Measurements from ENCODE around the gene PGR. TPM values are rescaled to one million over a fixed set of nuclear protein-coding genes. Genes with fewer than 3 reads are reported as not detected.
A peak's percentile ranks its signal among the peaks of the same experiment; 100 is the strongest.
"Not testable (repeated sequence)": the region's sequence is repeated elsewhere in the genome, so short reads cannot be mapped to it uniquely, and the experiment has no call there.

Gene PGR
- polyA plus RNA-seq, 1 donor, result 0.03 TPM

DNA sequence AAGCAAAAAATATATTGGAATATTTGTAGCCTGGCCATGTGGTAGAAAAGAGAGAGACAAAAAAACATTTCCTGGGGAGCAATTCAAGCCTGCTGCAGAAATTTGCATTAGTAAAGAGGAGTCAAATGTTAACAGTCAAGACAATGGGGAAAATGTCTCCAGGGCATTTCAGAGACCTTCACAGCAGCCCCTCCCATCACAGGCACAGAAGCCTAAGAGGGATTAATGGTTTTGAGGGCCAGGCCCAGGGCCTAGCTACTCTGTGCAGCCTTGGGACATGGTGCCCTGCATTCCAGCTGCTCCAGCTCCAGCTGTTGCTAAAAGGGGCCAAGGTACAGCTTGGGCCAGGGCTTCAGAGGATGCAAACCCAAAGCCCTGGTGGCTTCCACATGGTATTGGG lies 46.8 kb downstream of the PGR start:
- DNase-seq, result no peak

GRCh38 chr11:101063706-101064105 lies 65.9 kb downstream of the PGR start:
- no peak for DNase-seq

DNA sequence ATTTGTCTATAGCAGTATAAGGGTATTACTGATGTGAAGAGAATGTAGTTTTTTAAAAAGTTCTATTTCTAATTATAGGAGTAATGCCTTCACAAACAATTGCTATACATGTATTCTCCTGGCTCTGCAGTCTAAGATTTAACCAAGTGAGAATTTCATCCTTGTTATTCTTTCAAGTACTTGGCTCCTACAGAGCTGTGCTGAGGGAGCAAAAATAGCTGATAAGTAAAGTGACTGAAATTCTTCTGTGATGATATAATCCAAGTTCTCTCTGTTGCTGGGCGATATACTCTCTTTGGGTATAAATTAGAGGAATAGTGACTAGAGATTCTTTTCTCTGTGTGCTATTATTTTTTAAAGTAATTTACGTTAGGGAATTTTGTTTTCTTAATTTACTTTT lies 68.0 kb downstream of the PGR start:
- no peak for DNase-seq

DNA sequence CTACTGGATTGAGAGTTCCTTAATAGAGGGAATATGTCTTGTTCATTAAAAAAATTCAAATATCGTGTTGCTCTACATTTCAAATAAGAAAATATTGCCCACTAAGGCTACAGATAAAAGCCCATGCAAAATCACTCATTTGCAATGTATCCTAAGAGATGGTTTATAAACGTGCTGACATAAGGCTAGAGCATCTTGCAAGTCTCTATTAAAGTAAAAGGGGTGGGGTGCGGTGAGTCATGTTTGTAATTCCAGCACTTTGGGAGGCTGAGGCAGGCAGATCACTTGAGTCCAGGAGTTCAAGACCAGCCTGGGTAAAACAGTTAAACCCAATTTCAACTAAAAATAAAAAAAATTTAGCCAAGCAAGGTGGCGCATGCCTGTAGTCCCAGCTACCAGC lies 70.3 kb downstream of the PGR start:
- DNase-seq, result no peak

- no peak for DNase-seq
Measured at GRCh38 chr11:101053492-101053891, 76.1 kb downstream of the PGR start.

DNA sequence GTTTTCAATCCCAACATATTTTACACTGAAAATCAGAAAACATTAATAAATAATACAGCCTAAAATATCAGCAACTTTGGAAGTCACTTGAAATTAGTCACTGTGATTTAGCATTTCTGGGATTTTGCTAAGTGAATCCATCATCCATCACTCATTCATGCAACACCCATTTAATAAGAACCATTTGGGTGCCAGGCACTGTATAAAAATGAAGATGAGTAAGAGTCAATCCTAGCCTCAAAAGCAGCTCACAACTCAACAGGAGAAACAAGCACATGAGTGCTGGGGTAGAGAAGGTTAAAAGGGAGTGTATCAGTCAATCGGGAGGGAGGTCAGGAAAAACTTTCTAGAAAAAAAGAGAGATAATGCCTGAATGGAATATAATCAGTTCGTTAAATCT lies 77.9 kb downstream of the PGR start:
- DNase-seq, result no peak

DNA sequence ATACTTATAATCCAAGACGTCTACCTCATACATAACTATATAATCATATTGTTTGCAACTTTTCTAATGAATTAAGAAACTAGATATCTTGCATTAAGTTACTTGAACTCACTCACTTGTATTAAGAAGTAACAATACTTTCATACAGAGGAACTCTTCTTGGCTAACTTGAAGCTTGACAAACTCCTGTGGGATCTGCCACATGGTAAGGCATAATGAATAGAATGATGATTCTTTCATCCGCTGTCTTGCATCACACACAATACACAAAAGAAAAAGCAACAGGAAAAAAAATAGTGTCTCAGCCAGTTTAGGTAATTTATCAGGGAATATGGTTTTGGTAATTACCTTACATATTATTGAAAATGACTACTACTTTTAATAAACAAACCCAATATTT lies 79.8 kb downstream of the PGR start:
- DNase-seq, result no peak

DNA sequence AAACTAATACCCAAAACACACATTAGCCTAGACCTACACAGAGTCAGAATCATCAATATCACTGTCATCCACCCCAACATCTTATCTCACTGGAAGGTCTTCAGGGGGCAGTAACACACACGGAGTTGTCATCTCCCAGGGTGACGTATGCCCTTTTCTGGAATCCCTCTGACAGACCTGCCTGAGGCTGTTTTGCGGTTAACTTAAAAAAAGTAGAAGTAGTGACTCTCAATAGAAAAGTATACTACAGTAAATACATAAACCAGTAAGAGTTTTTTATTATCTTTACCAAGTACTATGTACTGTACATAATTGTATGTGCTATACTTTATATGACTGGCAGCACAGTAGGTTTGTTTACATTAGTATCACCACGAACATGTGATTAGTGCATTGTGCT lies 80.5 kb downstream of the PGR start:
- DNase-seq, result no peak

- no peak for DNase-seq
Measured at GRCh38 chr11:101048479-101048878, 81.1 kb downstream of the PGR start.

DNA sequence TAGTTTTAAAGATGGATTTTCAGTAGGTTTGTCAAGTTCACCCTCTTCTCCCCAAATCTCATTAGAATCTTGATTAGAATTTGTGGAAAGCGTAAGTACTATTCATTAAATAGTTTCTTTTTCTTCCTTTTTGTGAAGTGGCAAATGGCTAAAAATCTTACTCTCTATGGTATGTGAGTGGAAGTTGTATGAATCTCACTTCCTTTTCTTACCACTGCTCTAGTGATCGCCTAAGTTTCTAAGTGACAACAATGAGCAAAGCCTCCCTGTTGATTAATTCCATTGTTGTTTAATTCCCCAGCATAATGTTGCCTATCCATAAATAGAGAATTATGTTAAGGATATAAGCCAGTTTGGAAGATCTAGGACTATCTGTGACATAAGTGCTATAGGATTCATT lies 82.7 kb downstream of the PGR start:
- no peak for DNase-seq

- no peak for DNase-seq
Measured at GRCh38 chr11:101045415-101045814, 84.2 kb downstream of the PGR start.

DNA sequence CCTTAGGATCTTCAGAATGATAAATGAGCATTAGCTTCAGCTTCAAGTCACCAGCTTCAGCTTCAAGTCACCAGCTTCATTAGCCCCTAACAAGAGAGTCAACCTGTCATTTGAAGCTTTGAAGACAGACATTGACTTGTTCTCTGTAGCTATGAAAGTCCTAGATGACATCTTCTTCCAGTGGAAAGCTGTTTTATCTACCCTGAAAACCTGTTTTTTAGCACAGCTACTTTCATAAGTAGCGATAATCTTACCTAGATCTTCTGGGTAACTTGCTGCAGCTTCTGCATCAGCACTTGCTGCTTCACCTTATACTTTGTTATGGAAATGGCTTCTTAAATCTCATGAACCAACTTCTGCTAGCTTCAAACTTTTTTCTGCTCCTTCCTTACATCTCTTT lies 85.7 kb downstream of the PGR start:
- DNase-seq, result no peak

DNA sequence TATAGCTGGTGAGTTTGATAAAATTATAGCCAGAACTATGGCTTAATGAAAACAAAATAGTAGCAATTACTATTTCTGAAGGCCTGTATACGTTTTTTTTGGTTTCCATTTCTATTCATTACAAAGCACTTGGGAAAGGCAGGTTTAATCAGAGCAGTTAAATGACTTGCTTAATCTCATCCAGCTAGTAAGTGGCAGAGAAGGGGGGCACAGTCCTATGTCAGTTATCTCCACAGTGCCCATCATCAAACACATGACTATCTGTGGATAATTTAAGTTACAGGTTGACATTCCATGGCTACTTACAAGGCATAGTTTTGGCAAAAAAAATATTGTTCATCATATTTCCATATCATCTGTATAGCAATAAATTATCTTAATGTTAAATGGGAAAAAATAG lies 93.7 kb downstream of the PGR start:
- no peak for DNase-seq

DNA sequence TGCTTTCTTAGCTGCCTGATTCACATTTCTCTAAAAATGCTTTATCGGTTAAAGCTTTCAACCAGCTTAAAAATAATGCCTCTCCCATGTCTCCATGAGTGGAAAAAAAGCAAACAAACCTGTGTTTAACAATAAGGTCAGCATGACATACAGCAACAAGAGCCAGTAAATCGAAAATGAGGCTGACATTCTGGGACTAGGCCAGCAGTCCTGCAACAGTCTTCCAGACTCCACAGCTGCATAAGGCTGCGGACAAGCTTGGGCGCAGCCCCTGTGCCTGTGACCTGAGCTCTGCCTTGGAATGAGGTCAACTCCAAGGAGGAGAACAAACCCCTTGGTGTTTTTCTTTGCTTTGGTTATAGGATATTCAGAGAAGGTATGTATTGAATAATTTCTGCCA lies 95.5 kb downstream of the PGR start:
- peak; percentile 15 for DNase-seq

GRCh38 chr11:101032991-101033390 lies 96.6 kb downstream of the PGR start:
- no peak for DNase-seq

- DNase-seq, result no peak
Measured at GRCh38 chr11:101031713-101032112, 97.9 kb downstream of the PGR start.

DNA sequence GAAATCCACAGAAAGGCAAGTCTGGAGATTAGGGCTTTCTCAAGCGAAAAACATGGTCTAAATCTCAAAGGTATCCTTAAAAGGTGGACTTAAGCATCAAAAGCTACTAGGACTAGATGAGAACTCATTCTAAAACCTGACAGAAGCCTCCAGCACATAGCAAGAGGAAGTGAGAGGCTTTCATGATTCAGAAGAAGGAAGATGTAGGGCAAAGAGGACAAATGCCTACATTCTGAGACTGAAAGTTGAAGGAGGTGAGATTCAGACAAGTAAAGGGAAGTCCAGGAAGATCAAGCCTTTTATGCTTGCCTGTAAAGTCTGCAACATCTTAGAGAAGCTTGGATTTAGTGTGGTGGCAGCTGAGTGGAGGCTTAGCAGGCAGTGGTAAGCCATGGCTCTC lies 98.9 kb downstream of the PGR start:
- DNase-seq, result no peak

DNA sequence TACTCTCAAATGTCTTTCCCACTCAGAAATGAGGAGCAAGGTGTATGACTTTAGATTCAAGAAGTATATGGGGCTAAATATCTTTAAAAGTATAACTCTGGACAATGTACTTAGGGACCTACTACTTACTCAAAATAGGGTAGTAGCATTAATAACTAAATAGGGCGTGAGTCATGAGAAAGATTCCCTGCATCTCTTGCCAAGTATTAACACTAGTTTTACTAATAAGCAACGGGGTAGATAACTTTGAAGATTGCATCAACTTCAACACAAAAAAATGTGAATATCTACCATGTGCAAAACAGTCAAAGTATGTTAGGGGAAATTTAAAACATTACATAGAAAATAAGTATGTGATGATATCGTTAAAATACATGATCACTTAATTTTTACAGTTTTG lies 99.6 kb downstream of the PGR start:
- DNase-seq, result no peak

- DNase-seq, result no peak
Measured at GRCh38 chr11:101028644-101029043, 101.0 kb downstream of the PGR start.

DNA sequence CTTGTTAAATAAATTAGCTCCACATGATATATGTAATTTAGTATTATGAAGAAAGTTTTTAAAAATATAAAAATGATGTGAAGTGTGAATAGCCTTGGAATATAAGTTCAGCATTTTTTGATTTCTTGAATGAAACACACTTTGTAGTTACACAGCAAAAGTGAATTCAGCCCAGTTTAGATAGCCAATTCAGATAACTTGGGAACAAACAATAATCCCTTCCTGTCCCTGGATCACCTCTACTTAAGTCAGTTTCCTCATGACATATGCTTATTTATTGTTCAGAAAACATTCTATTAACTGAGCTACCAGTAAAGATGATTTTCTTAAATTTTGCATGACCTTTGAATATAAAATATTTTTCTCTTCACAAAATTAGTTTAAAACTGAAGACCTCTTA lies 107.4 kb downstream of the PGR start:
- DNase-seq, result no peak

- DNase-seq, result no peak
Measured at GRCh38 chr11:101019870-101020269, 109.7 kb downstream of the PGR start.

DNA sequence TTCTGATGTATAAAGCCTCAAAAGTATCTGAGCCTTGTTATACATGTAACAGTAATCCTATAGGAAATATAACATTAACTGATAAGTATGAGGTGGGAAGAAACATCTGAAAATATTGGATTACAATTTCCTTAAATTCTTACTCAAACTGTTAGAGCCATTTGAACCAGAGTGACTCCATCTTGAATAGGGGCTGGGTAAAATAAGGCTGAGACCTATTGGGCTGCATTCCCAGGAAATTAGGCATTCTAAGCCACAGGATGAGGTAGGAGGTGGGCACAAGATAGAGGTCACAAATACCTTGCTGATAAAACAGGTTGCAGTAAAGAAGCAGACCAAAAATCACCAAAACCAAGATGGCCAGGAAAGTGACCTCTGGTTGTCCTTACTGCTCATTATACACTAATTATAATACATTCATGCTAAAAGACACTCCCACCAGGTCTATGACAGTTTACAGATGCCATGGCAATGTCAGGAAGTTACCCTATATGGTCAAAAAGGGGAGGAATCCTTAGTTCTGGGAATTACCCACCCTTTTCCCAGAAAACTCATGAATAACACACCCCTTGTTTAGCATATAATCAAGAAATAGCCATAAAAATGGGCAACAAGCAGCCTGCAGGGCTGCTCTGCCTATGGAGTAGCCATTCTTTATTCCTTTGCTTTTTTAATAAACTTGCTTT lies 114.9 kb downstream of the PGR start:
- DNase-seq, result no peak

GRCh38 chr11:101013702-101014101 lies 115.9 kb downstream of the PGR start:
- DNase-seq, result not testable (repeated sequence)

GRCh38 chr11:101011881-101012280 lies 117.7 kb downstream of the PGR start:
- DNase-seq, result no peak

- no peak for DNase-seq
Measured at GRCh38 chr11:101010899-101011298, 118.7 kb downstream of the PGR start.

Data from left kidney (tissue), 2 donors.